Stimulated activated CD8-positive, alpha-beta memory T cell treated with anti-CD3 and anti-CD28 coated beads, Interleukin-4, amount 100 ng/mL, for 4 hours (primary cell): ENCODE data around the gene OR4A15.

Source experiments
- DNase-seq, 2 donors: peaks; one replicate each; pipeline ENCODE4 v3.0.0-alpha.2; 2020; ENCODE audit warnings: low read depth in 2 of 2, low spot score in 1 of 2

The OR4A15 gene

GRCh38 chr11:55367674-55368073 is at the start of gene OR4A15:
Gene OR4A15, plus strand, starts transcription at chr11:55367974. Its CDS starts 0 bp downstream, at chr11:55367974.
- DNase-seq, result no peak

- no peak for DNase-seq
These were observed 43.3 kb upstream of the OR4A15 start for GRCh38 chr11:55324500-55324899.

GRCh38 chr11:55342901-55343300 is 24.9 kb upstream of the OR4A15 start, which contains the start of gene OR4A16:
Gene OR4A16, plus strand, starts transcription at chr11:55343201. Its CDS starts 0 bp downstream, at chr11:55343201.
- DNase-seq, result no peak

- DNase-seq, result no peak
These were observed 22.5 kb upstream of the OR4A15 start for GRCh38 chr11:55345306-55345705.

- DNase-seq, result no peak
These were observed 18.7 kb upstream of the OR4A15 start for GRCh38 chr11:55349032-55349431.

- DNase-seq, result no peak
These were observed 10.1 kb upstream of the OR4A15 start for GRCh38 chr11:55357560-55358184.

GRCh38 chr11:55401011-55401410 is 33.2 kb downstream of the OR4A15 start:
- DNase-seq, result no peak
